HepG2 (cell line): ENCODE results near the gene CD300LG. TPM values are rescaled to one million over a fixed set of nuclear protein-coding genes. Genes with fewer than 3 reads are reported as not detected.

ENCODE experiments used
- CBX1 ChIP-seq: IDR thresholded peaks from one replicate; pipeline ENCODE4 v1.6.1; 2016; ENCODE audit warnings: antibody characterized with exemption, low read depth
- FOXJ3 ChIP-seq: sonication (generic); formaldehyde crosslinking; IDR thresholded peaks from 2 replicates; pipeline ENCODE4 v1.4.0; 2020; ENCODE audit warnings: missing genetic modification reagents, mild to moderate bottlenecking, borderline replicate concordance
- GTF2F1 ChIP-seq: fragments of 150-350 bp; IDR thresholded peaks from 2 replicates; pipeline ENCODE4 v1.6.1; 2014; ENCODE audit warnings: low read length
- HDAC1 ChIP-seq: sonication (generic); formaldehyde crosslinking; IDR thresholded peaks from 2 replicates; pipeline ENCODE4 v1.5.1; 2020; ENCODE audit warnings: mild to moderate bottlenecking, missing genetic modification reagents
- KDM4B ChIP-seq: sonication (generic); formaldehyde crosslinking; IDR thresholded peaks from 2 replicates; pipeline ENCODE4 v1.4.0; 2020; ENCODE audit warnings: missing genetic modification reagents
- MTF2 ChIP-seq: sonication (generic); formaldehyde crosslinking; IDR thresholded peaks from 2 replicates; pipeline ENCODE4 v1.5.0; 2020; ENCODE audit warnings: missing genetic modification reagents, borderline replicate concordance
- MXI1 ChIP-seq: IDR thresholded peaks from 3 replicates; pipeline ENCODE4 v1.6.1; 2012; ENCODE audit warnings: low read depth, low read length, inconsistent platforms, borderline replicate concordance
- NRL ChIP-seq: sonication (generic); formaldehyde crosslinking; IDR thresholded peaks from 2 replicates; pipeline ENCODE4 v1.5.0; 2020; ENCODE audit warnings: missing genetic modification reagents, mild to moderate bottlenecking, moderate library complexity, borderline replicate concordance
- SP4 ChIP-seq: sonication (generic); formaldehyde crosslinking; IDR thresholded peaks from 2 replicates; pipeline ENCODE4 v1.8.1; 2023; ENCODE audit warnings: mild to moderate bottlenecking, missing genetic modification reagents
- ZFP36L1 ChIP-seq: sonication (generic); formaldehyde crosslinking; IDR thresholded peaks from 2 replicates; pipeline ENCODE4 v1.8.0; 2022; ENCODE audit warnings: mild to moderate bottlenecking, missing genetic modification reagents, moderate library complexity
- ZNF207 ChIP-seq: fragments of 450-650 bp; IDR thresholded peaks from 2 replicates; pipeline ENCODE4 v1.6.1; 2016; ENCODE audit warnings: antibody characterized with exemption, borderline replicate concordance
- ZNF263 ChIP-seq: sonication (generic); formaldehyde crosslinking; IDR thresholded peaks from 2 replicates; pipeline ENCODE4 v1.4.0; 2020; ENCODE audit warnings: missing genetic modification reagents
- ZNF737 ChIP-seq: sonication (generic); formaldehyde crosslinking; IDR thresholded peaks from 2 replicates; pipeline ENCODE4 v1.5.0; 2020; ENCODE audit warnings: missing genetic modification reagents, mild to moderate bottlenecking, borderline replicate concordance
- ZNF839 ChIP-seq: sonication (generic); formaldehyde crosslinking; IDR thresholded peaks from 2 replicates; pipeline ENCODE4 v1.4.0; 2020; ENCODE audit warnings: missing genetic modification reagents, mild to moderate bottlenecking, borderline replicate concordance
- polyA plus RNA-seq, 8 experiments: library from polyadenylated mRNA; depleted of rRNA in 3 of 8; stranded (reverse) in 7 of 8; unstranded in 1 of 8; fragments of >200 nt; fragmentation: Illumina TruSeq in 4 of 8; extraction: Trizol in 4 of 8; gene quantifications; 2 replicates each; pipeline versions ENCODE4 v1.2.1 to v1.2.3, GENCODE V29; 2011 to 2016; ENCODE audit warnings: low read depth in 4 of 8, missing spikeins in 1 of 8, mixed read lengths in 1 of 8; ENCODE audit not compliant: insufficient read depth in 1 of 8
- total RNA-seq, 5 experiments: library from RNA; depleted of rRNA; stranded (reverse); fragments of >200 nt; fragmentation: Illumina TruSeq; extraction: Trizol; gene quantifications; 2 replicates each; pipeline ENCODE4 v1.2.3, GENCODE V29; 2016; ENCODE audit warnings: low read depth in 1 of 5
- TF ChIP-seq, protein P1 (sequence below): sonication (generic); formaldehyde crosslinking; IDR thresholded peaks from 2 replicates; pipeline ENCODE4 v1.4.0; 2020; ENCODE audit warnings: missing genetic modification reagents
- TF ChIP-seq, protein P2 (sequence below): sonication (generic); formaldehyde crosslinking; IDR thresholded peaks from 2 replicates; pipeline ENCODE4 v1.4.0; 2020; ENCODE audit warnings: missing genetic modification reagents
- TF ChIP-seq, protein P3 (sequence below): sonication (generic); formaldehyde crosslinking; IDR thresholded peaks from 2 replicates; pipeline ENCODE4 v1.4.0; 2020; ENCODE audit warnings: missing genetic modification reagents, borderline replicate concordance
- TF ChIP-seq, protein P4 (sequence below): sonication (generic); formaldehyde crosslinking; IDR thresholded peaks from 2 replicates; pipeline ENCODE4 v1.5.1; 2020; ENCODE audit warnings: mild to moderate bottlenecking, moderate library complexity, missing genetic modification reagents

Gene CD300LG
- total and polyA plus RNA-seq, 2 of the 13 experiments (the other 11 are each of a cell fraction or from before 2014, with no cell fraction given) = not detected

DNA sequence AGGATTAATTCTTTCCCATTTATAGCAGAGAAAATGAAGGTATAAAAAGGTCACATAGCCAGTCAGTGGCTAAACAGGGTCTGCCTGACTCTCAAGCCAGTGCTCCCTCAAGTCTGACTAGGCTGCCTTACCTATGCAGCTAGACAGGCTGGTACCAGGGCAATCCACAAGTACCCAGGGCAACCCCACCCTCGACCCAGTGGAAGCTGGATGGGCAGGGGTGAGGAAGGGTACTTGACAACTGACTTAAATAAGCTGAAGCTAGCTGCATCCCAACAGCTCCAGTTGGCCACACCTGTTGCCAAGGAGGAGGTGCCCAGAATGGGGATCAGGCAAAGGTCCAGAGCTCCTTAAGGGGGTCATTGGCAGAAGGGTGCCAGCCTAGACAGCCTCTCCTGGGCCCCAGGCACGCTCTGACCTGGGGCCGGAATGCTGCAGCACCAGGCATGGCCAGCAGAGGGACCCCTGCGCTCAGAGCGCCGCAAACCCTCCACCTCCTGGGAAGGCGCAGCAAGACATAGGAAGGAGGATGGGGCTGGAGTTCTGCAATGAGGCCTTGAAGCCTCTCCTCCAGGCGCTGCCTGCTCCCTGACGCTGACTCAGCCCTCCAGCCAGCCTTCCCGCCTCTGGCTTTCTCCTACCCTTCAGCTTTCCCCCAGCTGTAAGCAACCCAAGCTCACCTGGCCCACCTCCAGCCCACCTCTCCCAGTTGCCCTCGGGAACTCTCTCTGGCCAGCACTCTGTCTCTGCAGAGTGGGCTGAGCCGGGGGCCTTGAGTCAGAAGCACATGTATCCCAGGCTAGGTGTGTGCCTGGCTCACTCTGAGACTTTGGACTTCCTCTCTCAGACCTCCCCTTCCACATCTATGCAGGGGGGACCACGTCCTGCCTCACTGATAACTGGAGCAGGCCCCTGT is 31.5 kb downstream of the CD300LG start (continued):
- TF ChIP-seq, protein P1, sequence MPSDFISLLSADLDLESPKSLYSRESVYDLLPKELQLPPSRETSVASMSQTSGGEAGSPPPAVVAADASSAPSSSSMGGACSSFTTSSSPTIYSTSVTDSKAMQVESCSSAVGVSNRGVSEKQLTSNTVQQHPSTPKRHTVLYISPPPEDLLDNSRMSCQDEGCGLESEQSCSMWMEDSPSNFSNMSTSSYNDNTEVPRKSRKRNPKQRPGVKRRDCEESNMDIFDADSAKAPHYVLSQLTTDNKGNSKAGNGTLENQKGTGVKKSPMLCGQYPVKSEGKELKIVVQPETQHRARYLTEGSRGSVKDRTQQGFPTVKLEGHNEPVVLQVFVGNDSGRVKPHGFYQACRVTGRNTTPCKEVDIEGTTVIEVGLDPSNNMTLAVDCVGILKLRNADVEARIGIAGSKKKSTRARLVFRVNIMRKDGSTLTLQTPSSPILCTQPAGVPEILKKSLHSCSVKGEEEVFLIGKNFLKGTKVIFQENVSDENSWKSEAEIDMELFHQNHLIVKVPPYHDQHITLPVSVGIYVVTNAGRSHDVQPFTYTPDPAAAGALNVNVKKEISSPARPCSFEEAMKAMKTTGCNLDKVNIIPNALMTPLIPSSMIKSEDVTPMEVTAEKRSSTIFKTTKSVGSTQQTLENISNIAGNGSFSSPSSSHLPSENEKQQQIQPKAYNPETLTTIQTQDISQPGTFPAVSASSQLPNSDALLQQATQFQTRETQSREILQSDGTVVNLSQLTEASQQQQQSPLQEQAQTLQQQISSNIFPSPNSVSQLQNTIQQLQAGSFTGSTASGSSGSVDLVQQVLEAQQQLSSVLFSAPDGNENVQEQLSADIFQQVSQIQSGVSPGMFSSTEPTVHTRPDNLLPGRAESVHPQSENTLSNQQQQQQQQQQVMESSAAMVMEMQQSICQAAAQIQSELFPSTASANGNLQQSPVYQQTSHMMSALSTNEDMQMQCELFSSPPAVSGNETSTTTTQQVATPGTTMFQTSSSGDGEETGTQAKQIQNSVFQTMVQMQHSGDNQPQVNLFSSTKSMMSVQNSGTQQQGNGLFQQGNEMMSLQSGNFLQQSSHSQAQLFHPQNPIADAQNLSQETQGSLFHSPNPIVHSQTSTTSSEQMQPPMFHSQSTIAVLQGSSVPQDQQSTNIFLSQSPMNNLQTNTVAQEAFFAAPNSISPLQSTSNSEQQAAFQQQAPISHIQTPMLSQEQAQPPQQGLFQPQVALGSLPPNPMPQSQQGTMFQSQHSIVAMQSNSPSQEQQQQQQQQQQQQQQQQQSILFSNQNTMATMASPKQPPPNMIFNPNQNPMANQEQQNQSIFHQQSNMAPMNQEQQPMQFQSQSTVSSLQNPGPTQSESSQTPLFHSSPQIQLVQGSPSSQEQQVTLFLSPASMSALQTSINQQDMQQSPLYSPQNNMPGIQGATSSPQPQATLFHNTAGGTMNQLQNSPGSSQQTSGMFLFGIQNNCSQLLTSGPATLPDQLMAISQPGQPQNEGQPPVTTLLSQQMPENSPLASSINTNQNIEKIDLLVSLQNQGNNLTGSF (CRISPR knock-in tag) = no peak
- no peak for TF ChIP-seq ZNF207
- TF ChIP-seq SP4 (CRISPR knock-in tag) = peak; percentile 71; the same call in 1 of the 2 replicates
- 0 out of 2 replicates have a peak, but pooled peaks have one; percentile 2 for TF ChIP-seq HDAC1
- TF ChIP-seq ZNF839 = no peak
- no peak for TF ChIP-seq ZNF263
- TF ChIP-seq, protein P2, sequence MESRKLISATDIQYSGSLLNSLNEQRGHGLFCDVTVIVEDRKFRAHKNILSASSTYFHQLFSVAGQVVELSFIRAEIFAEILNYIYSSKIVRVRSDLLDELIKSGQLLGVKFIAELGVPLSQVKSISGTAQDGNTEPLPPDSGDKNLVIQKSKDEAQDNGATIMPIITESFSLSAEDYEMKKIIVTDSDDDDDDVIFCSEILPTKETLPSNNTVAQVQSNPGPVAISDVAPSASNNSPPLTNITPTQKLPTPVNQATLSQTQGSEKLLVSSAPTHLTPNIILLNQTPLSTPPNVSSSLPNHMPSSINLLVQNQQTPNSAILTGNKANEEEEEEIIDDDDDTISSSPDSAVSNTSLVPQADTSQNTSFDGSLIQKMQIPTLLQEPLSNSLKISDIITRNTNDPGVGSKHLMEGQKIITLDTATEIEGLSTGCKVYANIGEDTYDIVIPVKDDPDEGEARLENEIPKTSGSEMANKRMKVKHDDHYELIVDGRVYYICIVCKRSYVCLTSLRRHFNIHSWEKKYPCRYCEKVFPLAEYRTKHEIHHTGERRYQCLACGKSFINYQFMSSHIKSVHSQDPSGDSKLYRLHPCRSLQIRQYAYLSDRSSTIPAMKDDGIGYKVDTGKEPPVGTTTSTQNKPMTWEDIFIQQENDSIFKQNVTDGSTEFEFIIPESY = 0 out of 2 replicates have a peak, but pooled peaks have one; percentile 4
- TF ChIP-seq FOXJ3 (CRISPR knock-in tag) = no peak
- no peak for TF ChIP-seq MTF2 (CRISPR knock-in tag)
- TF ChIP-seq NRL (CRISPR knock-in tag) = peak; percentile 63; the same call in 1 of the 2 replicates
- TF ChIP-seq GTF2F1 = no peak
- TF ChIP-seq ZFP36L1 (CRISPR knock-in tag) = no peak
- TF ChIP-seq, protein P3, sequence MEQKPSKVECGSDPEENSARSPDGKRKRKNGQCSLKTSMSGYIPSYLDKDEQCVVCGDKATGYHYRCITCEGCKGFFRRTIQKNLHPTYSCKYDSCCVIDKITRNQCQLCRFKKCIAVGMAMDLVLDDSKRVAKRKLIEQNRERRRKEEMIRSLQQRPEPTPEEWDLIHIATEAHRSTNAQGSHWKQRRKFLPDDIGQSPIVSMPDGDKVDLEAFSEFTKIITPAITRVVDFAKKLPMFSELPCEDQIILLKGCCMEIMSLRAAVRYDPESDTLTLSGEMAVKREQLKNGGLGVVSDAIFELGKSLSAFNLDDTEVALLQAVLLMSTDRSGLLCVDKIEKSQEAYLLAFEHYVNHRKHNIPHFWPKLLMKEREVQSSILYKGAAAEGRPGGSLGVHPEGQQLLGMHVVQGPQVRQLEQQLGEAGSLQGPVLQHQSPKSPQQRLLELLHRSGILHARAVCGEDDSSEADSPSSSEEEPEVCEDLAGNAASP (CRISPR knock-in tag) = peak; percentile 30; the same call in 1 of the 2 replicates
- no peak for TF ChIP-seq MXI1
- no peak for TF ChIP-seq CBX1
- no peak for TF ChIP-seq ZNF737
- TF ChIP-seq, protein P4, sequence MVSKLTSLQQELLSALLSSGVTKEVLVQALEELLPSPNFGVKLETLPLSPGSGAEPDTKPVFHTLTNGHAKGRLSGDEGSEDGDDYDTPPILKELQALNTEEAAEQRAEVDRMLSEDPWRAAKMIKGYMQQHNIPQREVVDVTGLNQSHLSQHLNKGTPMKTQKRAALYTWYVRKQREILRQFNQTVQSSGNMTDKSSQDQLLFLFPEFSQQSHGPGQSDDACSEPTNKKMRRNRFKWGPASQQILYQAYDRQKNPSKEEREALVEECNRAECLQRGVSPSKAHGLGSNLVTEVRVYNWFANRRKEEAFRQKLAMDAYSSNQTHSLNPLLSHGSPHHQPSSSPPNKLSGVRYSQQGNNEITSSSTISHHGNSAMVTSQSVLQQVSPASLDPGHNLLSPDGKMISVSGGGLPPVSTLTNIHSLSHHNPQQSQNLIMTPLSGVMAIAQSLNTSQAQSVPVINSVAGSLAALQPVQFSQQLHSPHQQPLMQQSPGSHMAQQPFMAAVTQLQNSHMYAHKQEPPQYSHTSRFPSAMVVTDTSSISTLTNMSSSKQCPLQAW = 0 out of 2 replicates have a peak, but pooled peaks have one; percentile 34
- no peak for TF ChIP-seq KDM4B (CRISPR knock-in tag)
